DOHH2 (cell line): ENCODE data around the gene ARL15.

ENCODE experiments used
- CTCF ChIP-seq: fragments of 200-600 bp; sonication (generic); IDR thresholded peaks from one replicate; pipeline ENCODE4 v1.5.1; 2014; ENCODE audit warnings: antibody characterized with exemption, mild to moderate bottlenecking, low read depth, low read length; ENCODE audit not compliant: poor library complexity, severe bottlenecking
- EZH2phosphoT487 ChIP-seq: fragments of 200-600 bp; sonication (generic); IDR thresholded peaks from 2 replicates; pipeline ENCODE4 v1.6.1; 2017; ENCODE audit warnings: borderline replicate concordance, mild to moderate bottlenecking, antibody characterized with exemption, low read length, moderate library complexity, mixed read lengths

GRCh38 chr5:53908757-53909156 is 401.6 kb downstream of the ARL15 start:
- no peak for TF ChIP-seq CTCF
- TF ChIP-seq EZH2phosphoT487: no peak
